Suprapubic skin (tissue), 4 donors: Measurements from ENCODE around the gene CCN5.

Experiments
- EP300 ChIP-seq: sonication (generic); formaldehyde crosslinking; IDR thresholded peaks from one replicate; pipeline ENCODE4 v1.6.1; 2017; ENCODE audit warnings: antibody characterized with exemption
- POLR2A ChIP-seq, 2 donors: fragments of 450-650 bp; IDR thresholded peaks; one replicate each; pipeline ENCODE4 v1.6.1; 2017; ENCODE audit warnings: antibody characterized with exemption in 2 of 2, mild to moderate bottlenecking in 2 of 2, moderate library complexity in 2 of 2
- POLR2AphosphoS5 ChIP-seq, 3 donors: sonication (generic); formaldehyde crosslinking; IDR thresholded peaks; one replicate each; pipeline ENCODE4 v1.6.1; 2017; ENCODE audit warnings: antibody characterized with exemption in 3 of 3
- TF ChIP-seq, protein P1 (sequence below), 2 donors: fragments of 200-600 bp in 1 of 2; fragments of 450-650 bp in 1 of 2; sonication (generic) in 1 of 2; IDR thresholded peaks; one replicate each; pipeline ENCODE4 v1.5.1; 2016 to 2019; ENCODE audit warnings: antibody characterized with exemption in 2 of 2, mild to moderate bottlenecking in 1 of 2, moderate library complexity in 1 of 2

DNA sequence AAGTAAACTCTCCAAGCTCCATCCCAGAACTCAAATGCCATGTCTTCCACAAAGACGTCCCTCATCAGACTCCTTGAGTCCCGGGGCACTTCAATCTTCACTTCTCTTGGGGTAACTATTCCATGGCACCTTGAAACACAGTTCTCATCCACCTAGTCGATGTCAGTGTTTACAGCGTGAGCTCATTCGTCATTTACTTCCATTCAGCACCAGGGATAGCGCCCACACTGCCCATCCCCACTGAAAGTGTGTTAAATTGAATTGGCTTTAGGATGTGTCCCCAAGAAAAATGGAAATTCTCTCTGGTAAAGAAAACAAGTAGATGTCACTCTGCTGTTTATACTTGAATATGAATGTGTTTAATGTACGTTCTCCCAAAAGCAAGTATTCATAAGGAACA, 61.8 kb downstream of the CCN5 start:
- TF ChIP-seq EP300, result no peak
- TF ChIP-seq, protein P1, sequence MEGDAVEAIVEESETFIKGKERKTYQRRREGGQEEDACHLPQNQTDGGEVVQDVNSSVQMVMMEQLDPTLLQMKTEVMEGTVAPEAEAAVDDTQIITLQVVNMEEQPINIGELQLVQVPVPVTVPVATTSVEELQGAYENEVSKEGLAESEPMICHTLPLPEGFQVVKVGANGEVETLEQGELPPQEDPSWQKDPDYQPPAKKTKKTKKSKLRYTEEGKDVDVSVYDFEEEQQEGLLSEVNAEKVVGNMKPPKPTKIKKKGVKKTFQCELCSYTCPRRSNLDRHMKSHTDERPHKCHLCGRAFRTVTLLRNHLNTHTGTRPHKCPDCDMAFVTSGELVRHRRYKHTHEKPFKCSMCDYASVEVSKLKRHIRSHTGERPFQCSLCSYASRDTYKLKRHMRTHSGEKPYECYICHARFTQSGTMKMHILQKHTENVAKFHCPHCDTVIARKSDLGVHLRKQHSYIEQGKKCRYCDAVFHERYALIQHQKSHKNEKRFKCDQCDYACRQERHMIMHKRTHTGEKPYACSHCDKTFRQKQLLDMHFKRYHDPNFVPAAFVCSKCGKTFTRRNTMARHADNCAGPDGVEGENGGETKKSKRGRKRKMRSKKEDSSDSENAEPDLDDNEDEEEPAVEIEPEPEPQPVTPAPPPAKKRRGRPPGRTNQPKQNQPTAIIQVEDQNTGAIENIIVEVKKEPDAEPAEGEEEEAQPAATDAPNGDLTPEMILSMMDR (IDR thresholded peaks at IDR 0.05), result no peak
- no peak for TF ChIP-seq POLR2AphosphoS5 (IDR thresholded peaks at IDR 0.05)
- no peak for TF ChIP-seq POLR2A (IDR thresholded peaks at IDR 0.05)
